HCT116 (cell line): Measurements from ENCODE around the gene TENM4.

ENCODE experiments used
- FOSL1 ChIP-seq: IDR thresholded peaks from 2 replicates; pipeline ENCODE4 v1.6.1; 2012; ENCODE audit warnings: low read depth
- POLR2AphosphoS5 ChIP-seq: IDR thresholded peaks from 2 replicates; pipeline ENCODE4 v1.6.1; 2011; ENCODE audit warnings: mild to moderate bottlenecking, low read depth, low read length, moderate library complexity
- REST ChIP-seq: IDR thresholded peaks from 2 replicates; pipeline ENCODE4 v1.6.1; 2012; ENCODE audit warnings: low read depth
- SP1 ChIP-seq: IDR thresholded peaks from 2 replicates; pipeline ENCODE4 v1.6.1; 2012; ENCODE audit warnings: low read depth
- TF ChIP-seq, protein P1 (sequence below), 3 experiments: fragments of 200-600 bp in 1 of 3; sonication (generic) in 1 of 3; IDR thresholded peaks in 2 of 3; conservative IDR thresholded peaks in 1 of 3; 2 replicates each; pipeline ENCODE4 v1.5.1; 2012 to 2017; ENCODE audit warnings: low read depth in 2 of 3, low read length in 2 of 3, antibody characterized with exemption in 1 of 3, borderline replicate concordance in 1 of 3, control low read depth in 1 of 3, mild to moderate bottlenecking in 1 of 3, mixed read lengths in 1 of 3, mixed run types in 1 of 3, moderate library complexity in 1 of 3; ENCODE audit not compliant: insufficient read depth in 1 of 3

GRCh38 chr11:78656984-78657383, 783.8 kb downstream of the TENM4 start:
- TF ChIP-seq POLR2AphosphoS5 (no peak), REST (no peak), SP1 (no peak), FOSL1 (no peak)
- TF ChIP-seq, protein P1, sequence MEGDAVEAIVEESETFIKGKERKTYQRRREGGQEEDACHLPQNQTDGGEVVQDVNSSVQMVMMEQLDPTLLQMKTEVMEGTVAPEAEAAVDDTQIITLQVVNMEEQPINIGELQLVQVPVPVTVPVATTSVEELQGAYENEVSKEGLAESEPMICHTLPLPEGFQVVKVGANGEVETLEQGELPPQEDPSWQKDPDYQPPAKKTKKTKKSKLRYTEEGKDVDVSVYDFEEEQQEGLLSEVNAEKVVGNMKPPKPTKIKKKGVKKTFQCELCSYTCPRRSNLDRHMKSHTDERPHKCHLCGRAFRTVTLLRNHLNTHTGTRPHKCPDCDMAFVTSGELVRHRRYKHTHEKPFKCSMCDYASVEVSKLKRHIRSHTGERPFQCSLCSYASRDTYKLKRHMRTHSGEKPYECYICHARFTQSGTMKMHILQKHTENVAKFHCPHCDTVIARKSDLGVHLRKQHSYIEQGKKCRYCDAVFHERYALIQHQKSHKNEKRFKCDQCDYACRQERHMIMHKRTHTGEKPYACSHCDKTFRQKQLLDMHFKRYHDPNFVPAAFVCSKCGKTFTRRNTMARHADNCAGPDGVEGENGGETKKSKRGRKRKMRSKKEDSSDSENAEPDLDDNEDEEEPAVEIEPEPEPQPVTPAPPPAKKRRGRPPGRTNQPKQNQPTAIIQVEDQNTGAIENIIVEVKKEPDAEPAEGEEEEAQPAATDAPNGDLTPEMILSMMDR (IDR thresholded peaks at IDR 0.05 in 2 of 3, conservative IDR thresholded peaks at IDR 0.05 in 1 of 3; ENCODE audit: borderline replicate concordance in 1 of 3, insufficient read depth in 1 of 3, low read depth in 2 of 3, low read length in 2 of 3): no peak
